Measurements from ENCODE around the gene FOXK2. TPM values are rescaled to one million over a fixed set of nuclear protein-coding genes. Genes with fewer than 3 reads are reported as not detected.

FOXK2 gene
- total RNA-seq, 4 donors from 2014 or later = 70.7 to 109 (median 85.0) TPM

- Histone ChIP-seq H3K27me3 (no peaks in the 10 kb centered on the region), H3K27ac (peak overlapping the region; percentile 82 to 94 (median 90)), H3K36me3 (no peaks in the 10 kb centered on the region), H3K4me3 (peak overlapping the region; percentile 63 to 84 (median 73)), H3K4me1 (peaks cover 31 to 34% of the 10 kb centered on the region in 2 donors), H3K9me3 (no peaks in the 10 kb centered on the region)
- DNase-seq (no peak), ATAC-seq (peak in 1 of 2 donors; percentile 10)
- in situ Hi-C loops (cut with MboI; ENCODE audit: low sequenced_read_pairs in 4 of 4) = no loop called here
- peak in 1 of 2 donors; percentile 1 for TF ChIP-seq POLR2A (IDR thresholded peaks at IDR 0.05)
- TF ChIP-seq CTCF (IDR thresholded peaks at IDR 0.05 in 4 of 5, conservative IDR thresholded peaks at IDR 0.05 in 1 of 5) = no peak
- intact Hi-C loops (cut with DNase I; ENCODE audit: low total_unique reads) = loop anchor here (1.0 to 2.0 kb wide), 3 partner anchors 23 to 62 kb away; partner anchors contain the start of gene NARF
Observed at GRCh38 chr17:82519971-82520903, 705 bp downstream of the FOXK2 start.

DNA sequence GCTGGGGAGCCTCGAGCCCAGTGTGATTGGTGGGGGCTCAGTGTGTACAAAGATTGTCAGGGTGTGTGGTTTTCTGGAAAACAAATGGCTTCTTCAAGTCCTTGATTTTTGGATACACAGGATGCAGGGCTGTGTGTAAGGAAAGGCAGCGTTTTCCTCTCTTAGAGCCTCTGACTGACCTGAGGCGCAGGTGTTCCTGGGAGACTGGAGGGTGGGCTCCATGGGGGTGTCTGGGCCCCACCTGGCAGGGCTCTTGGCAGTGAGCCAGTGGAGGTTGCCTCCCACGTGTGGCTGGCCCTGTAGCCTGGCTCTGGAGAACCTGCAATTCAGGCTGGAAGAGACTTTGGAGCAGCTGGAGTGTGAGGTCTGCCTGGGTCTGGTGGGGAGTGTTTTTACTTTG is 5.0 kb downstream of the FOXK2 start:
- Histone ChIP-seq H3K4me3 (no peak overlapping the region), H3K9me3 (no peaks in the 10 kb centered on the region), H3K4me1 (peaks cover 74% of the 10 kb centered on the region in 2 donors), H3K27ac (peak overlapping the region; percentile 80 to 92 (median 88)), H3K36me3 (no peaks in the 10 kb centered on the region), H3K27me3 (no peaks in the 10 kb centered on the region)
- in situ Hi-C loops (cut with MboI; ENCODE audit: low sequenced_read_pairs in 4 of 4) (no loop called here), intact Hi-C loops (cut with DNase I; ENCODE audit: low total_unique reads) (no loop called here)
- TF ChIP-seq CTCF (IDR thresholded peaks at IDR 0.05 in 4 of 5, conservative IDR thresholded peaks at IDR 0.05 in 1 of 5) = no peak
- no peak for TF ChIP-seq POLR2A (IDR thresholded peaks at IDR 0.05)
- ATAC-seq (no peak), DNase-seq (no peak)

- ATAC-seq (no peak), DNase-seq (no peak)
- Histone ChIP-seq H3K4me3 (no peak overlapping the region), H3K27me3 (no peaks in the 10 kb centered on the region), H3K27ac (peak overlapping the region; percentile 80 to 92 (median 88)), H3K4me1 (peaks cover 84 to 85% of the 10 kb centered on the region in 2 donors), H3K9me3 (no peaks in the 10 kb centered on the region), H3K36me3 (no peaks in the 10 kb centered on the region)
- TF ChIP-seq CTCF (IDR thresholded peaks at IDR 0.05 in 4 of 5, conservative IDR thresholded peaks at IDR 0.05 in 1 of 5) (no peak), POLR2A (IDR thresholded peaks at IDR 0.05) (no peak)
- intact Hi-C loops (cut with DNase I; ENCODE audit: low total_unique reads) (no loop called here), in situ Hi-C loops (cut with MboI; ENCODE audit: low sequenced_read_pairs in 4 of 4) (no loop called here)
Observed at GRCh38 chr17:82525712-82526111, 6.2 kb downstream of the FOXK2 start.

- H3K9me3 ChIP-seq = no peaks in the 10 kb centered on the region
- H3K27ac ChIP-seq = peak overlapping the region; percentile 80 to 92 (median 88)
- intact Hi-C loops (cut with DNase I; ENCODE audit: low total_unique reads) = loop anchor here (2.0 kb wide), 1 partner anchor 65 kb away; no protein-coding TSS in a partner anchor
- peaks cover 85 to 86% of the 10 kb centered on the region in 2 donors for H3K4me1 ChIP-seq
- H3K27me3 ChIP-seq = no peaks in the 10 kb centered on the region
- TF ChIP-seq CTCF (IDR thresholded peaks at IDR 0.05 in 4 of 5, conservative IDR thresholded peaks at IDR 0.05 in 1 of 5) (no peak), POLR2A (IDR thresholded peaks at IDR 0.05) (no peak)
- in situ Hi-C loops (cut with MboI; ENCODE audit: low sequenced_read_pairs in 4 of 4) = no loop called here
- DNase-seq = no peak
- no peaks in the 10 kb centered on the region for H3K36me3 ChIP-seq
- no peak for ATAC-seq
- H3K4me3 ChIP-seq = no peak overlapping the region
Observed at GRCh38 chr17:82527898-82528297, 8.4 kb downstream of the FOXK2 start.

Data from gastrocnemius medialis (tissue), 4 donors.